Right cardiac atrium (tissue), 5 donors: ENCODE measurements around the gene CASP4. TPM values are rescaled to one million over a fixed set of nuclear protein-coding genes. Genes with fewer than 3 reads are reported as not detected.

Experiments
- ATAC-seq, 2 donors: fragments of 200-7000 bp; cut with Tn5 transposase; one replicate each; pipeline versions ENCODE4 v1.8.0 to v1.9.1; 2020; ENCODE audit warnings: moderate library complexity in 2 of 2, mild to moderate bottlenecking in 1 of 2
- DNase-seq, 3 donors: peaks; one replicate each; pipeline ENCODE4 v3.0.0-alpha.2; 2020
- H3K27ac ChIP-seq: one replicate; pipeline ENCODE4 v1.5.1; 2013; ENCODE audit warnings: mild to moderate bottlenecking, low read length, control low read depth, moderate library complexity
- H3K27me3 ChIP-seq: one replicate; pipeline ENCODE4 v1.6.1; 2013; ENCODE audit not compliant: control insufficient read depth, insufficient read depth
- H3K4me1 ChIP-seq: one replicate; pipeline ENCODE4 v1.6.1; 2013; ENCODE audit warnings: low read length; ENCODE audit not compliant: control insufficient read depth, insufficient read depth
- H3K4me3 ChIP-seq: one replicate; pipeline ENCODE4 v1.5.1; 2013; ENCODE audit warnings: low read length, control low read depth
- H3K9me3 ChIP-seq: one replicate; pipeline ENCODE4 v1.6.1; 2013; ENCODE audit warnings: low read length; ENCODE audit not compliant: control insufficient read depth
- WGBS: extraction: QIAGEN DNeasy Blood & Tissue Kit; methylation state at CpG from one replicate; pipeline ENCODE4 v1.1.7; 2013; 5-methylcytosine and 5-hydroxymethylcytosine counted together
- intact Hi-C, 4 donors: fragments of 100-400 bp; cut with DNase I; formaldehyde crosslinking; loops; one replicate each; pipeline versions ENCODE4 v1.11.0 to v1.14.0; 2022 to 2023
- long read RNA-seq, 4 donors: library from polyadenylated mRNA; unstranded; transcript quantifications; one replicate each; pipeline ENCODE4 v2.0.0, GENCODE V29; 2020 to 2021
- polyA plus RNA-seq: library from polyadenylated mRNA; stranded (reverse); fragments of 200-250 nt; gene quantifications from one replicate; pipeline ENCODE4 v1.2.3, GENCODE V29; 2013
- total RNA-seq, 4 donors: library from RNA; stranded (reverse); fragmentation: NEBNext Ultra II Directional; extraction: Animal tissue kit (Norgen Biotek cat#: 25700); gene quantifications; one replicate each; pipeline ENCODE4 v1.2.1, GENCODE V29; 2021
- donor health status: healthy with polysubstance abuse.
- donor health status: DM: no; HTN: yes; CAD: no.
- donor health status: DM: no; HTN: no; CAD: no.
- donor health status: DM: no; HTN: yes; CAD: no; lungs with severe emphysema.
- donor health status: DM: yes; HTN: yes; CAD: no.

CASP4 gene
- total RNA-seq = 10 to 100 TPM; 16.5 to 19.9 (median 18.5) TPM
- polyA plus RNA-seq = 18.1 TPM
- long read RNA-seq, donor 1, transcript CASP4-203 (9 exons, 2,158 nt) = major isoform, 16 of 19 reads
- long read RNA-seq, donor 1, partial matches to known transcripts = 3 of 19 reads
- long read RNA-seq, donor 1, other reads (novel, unspliced or antisense) = 0 of 19 reads
- long read RNA-seq, donor 2, partial matches to known transcripts = 0 of 4 reads
- long read RNA-seq, donor 2, other reads (novel, unspliced or antisense) = 0 of 4 reads
- long read RNA-seq, donor 3, transcript CASP4-203 (9 exons, 2,158 nt) = major isoform, 20 of 27 reads
- long read RNA-seq, donor 3, partial matches to known transcripts = 2 of 27 reads
- long read RNA-seq, donor 3, other reads (novel, unspliced or antisense) = 5 of 27 reads
- long read RNA-seq, donor 4, partial matches to known transcripts = 1 of 5 reads
- long read RNA-seq, donor 4, other reads (novel, unspliced or antisense) = 0 of 5 reads

DNA sequence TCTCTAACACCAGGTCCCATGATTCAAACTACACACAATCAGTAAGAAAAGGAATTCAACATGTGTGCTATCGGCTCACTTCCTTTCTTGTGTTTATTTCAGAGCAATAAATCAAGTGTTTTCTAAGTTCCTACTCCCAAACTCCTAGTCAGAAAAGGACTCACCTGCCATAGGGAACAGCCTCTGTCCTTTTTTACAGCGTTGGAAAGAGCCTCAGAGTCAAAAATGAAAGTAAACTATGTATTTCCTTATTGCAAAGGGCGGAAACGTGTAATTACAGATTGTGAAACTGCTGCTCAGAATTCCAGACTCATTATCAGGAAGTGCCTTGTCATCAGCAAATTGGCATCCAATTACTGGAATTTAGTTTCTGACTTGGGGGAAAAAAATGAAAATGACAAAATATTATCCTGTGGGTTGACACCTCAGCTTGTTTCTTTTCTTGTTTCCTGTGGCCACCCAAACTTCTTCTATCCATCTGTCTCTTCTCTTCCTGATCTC lies at the start of gene CASP4:
Gene CASP4 (minus strand): TSS at position 220 of the 501 bp plus-strand sequence. CDS start 49 bp downstream, at position 171.
- intact Hi-C loops = no loop called here
- no peak for DNase-seq
- Histone ChIP-seq H3K4me1 (peaks cover 2% of the 10 kb centered on the region), H3K9me3 (no peaks in the 10 kb centered on the region), H3K27me3 (no peaks in the 10 kb centered on the region), H3K27ac (peak within 1 kb of the TSS; percentile 83), H3K4me3 (peak within 1 kb of the TSS; percentile 88)
- ATAC-seq = peak; percentile 93 to 96
- 14% methylated on average over 4 of the region's 4 CpGs for WGBS

DNA sequence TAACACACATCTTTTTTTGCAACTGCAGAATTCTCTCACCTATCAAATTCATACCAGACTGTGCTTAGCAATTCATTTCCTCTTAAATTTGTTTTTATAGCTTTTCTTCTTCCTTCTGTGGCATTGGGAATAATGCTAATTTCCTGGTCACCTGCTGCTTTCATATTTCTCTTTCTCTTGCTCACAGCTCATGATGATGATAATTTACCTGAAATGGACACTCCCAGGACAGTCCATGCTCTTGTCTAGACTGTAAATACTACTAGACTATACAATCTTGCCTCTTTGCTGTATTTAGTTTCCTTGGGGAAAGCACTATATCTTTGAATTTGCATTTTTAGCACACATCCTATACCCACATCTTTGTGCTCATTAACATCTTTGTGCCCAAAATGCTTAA lies 39.1 kb upstream of the CASP4 start:
- no peak overlapping the region for H3K4me3 ChIP-seq
- no peaks in the 10 kb centered on the region for H3K9me3 ChIP-seq
- no peak overlapping the region for H3K27ac ChIP-seq
- intact Hi-C loops = no loop called here
- H3K4me1 ChIP-seq = no peaks in the 10 kb centered on the region
- DNase-seq = no peak
- H3K27me3 ChIP-seq = no peaks in the 10 kb centered on the region
- ATAC-seq = no peak

DNA sequence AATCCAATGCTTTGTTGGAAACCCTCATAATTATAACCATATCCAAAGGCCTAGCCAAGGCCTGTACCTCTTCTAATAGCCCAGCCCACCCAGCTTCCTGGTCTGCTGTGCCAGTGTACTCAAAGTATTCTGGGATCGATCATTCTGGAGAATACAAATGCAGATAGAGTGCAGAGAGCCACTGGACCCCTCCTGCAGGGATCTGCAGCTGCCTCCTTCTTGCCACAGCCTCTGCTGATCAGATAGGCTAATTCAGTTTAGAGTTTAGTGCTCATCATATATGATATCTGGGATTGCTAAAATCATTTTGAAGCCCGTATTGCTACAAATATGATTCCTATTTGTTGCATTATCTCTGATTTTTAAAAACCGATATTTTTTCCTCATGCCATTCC lies 37.1 kb upstream of the CASP4 start:
- no peak for ATAC-seq
- no peaks in the 10 kb centered on the region for H3K27me3 ChIP-seq
- intact Hi-C loops = no loop called here
- WGBS = 78% methylated on average over 3 of the region's 3 CpGs
- H3K27ac ChIP-seq = no peak overlapping the region
- H3K4me3 ChIP-seq = no peak overlapping the region
- H3K4me1 ChIP-seq = no peaks in the 10 kb centered on the region
- no peak for DNase-seq
- H3K9me3 ChIP-seq = no peaks in the 10 kb centered on the region

DNA sequence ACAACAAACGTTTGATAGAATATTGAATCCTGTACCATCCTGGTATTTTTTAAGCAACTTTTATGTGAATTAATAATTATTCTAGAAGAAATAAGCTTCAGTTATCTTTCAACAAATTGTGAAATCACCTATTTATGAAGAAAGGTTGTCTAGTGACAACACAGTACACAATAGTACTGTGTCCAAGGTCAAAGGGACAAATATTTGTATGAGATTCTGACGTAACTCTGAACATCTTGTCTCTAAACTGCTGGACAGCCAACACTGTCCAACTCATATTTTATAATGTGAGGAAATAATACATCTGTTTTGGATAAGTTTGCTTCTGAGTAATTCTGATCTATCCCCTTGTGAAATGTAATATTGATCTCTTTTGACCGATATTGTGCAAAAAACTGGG lies 35.6 kb upstream of the CASP4 start:
- WGBS = 62% methylated on average over 3 of the region's 3 CpGs
- intact Hi-C loops = no loop called here
- ATAC-seq = no peak

DNA sequence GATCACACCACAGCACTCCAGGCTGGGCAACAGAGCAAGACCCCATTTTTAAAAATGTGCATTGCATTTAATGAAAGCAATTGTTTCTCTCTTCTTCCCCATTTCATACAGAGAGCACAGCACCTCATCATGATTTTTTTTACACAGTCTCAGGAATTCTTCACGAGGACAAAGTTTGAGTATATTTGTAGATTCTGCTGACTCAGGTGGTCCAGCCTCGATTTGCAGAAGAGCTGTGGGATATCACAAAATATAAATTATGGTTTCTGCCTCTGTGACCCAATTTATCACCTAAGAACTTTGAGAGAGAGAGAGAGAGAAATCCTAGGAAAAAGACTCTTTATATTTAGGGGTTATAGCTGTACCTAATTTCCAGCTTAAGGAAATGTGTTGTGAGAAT lies 34.8 kb upstream of the CASP4 start:
- H3K4me1 ChIP-seq = no peaks in the 10 kb centered on the region
- H3K27me3 ChIP-seq = no peaks in the 10 kb centered on the region
- ATAC-seq (no peak), DNase-seq (no peak)
- no peak overlapping the region for H3K27ac ChIP-seq
- H3K9me3 ChIP-seq = no peaks in the 10 kb centered on the region
- 83% methylated on average over 2 of the region's 2 CpGs for WGBS
- intact Hi-C loops = no loop called here
- H3K4me3 ChIP-seq = no peak overlapping the region

More for the DNA sequence above, 35.6 kb upstream of the CASP4 start:
- Histone ChIP-seq H3K27ac (no peak overlapping the region), H3K4me3 (no peak overlapping the region), H3K9me3 (no peaks in the 10 kb centered on the region), H3K27me3 (no peaks in the 10 kb centered on the region), H3K4me1 (no peaks in the 10 kb centered on the region)
- DNase-seq = no peak

DNA sequence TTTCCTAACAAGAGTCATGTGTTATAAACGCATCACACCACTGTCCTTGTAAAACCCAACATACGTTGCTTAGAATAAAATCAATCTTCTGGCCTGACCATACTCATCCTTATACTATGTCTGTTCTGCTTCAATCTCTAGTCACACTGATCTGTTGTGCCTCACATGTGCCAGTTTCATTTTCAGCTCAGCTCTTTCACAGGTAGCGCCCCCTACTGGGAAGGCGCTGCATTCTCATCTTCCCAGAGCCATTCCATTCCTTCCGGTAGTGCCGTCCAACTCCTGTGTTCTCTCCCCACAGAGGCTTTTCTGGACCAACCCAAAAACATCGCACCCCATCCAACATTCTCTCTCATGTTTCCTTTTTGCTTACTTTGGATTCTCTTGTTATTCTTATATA lies 32.4 kb upstream of the CASP4 start:
- peak in 1 of 2 donors; percentile 37 for ATAC-seq
- no peaks in the 10 kb centered on the region for H3K9me3 ChIP-seq
- H3K4me1 ChIP-seq = no peaks in the 10 kb centered on the region
- WGBS = 80% methylated on average over 7 of the region's 7 CpGs
- no peak overlapping the region for H3K4me3 ChIP-seq
- H3K27ac ChIP-seq = no peak overlapping the region
- DNase-seq = peak in 1 of 3 donors; percentile 55
- H3K27me3 ChIP-seq = no peaks in the 10 kb centered on the region
- intact Hi-C loops = no loop called here

DNA sequence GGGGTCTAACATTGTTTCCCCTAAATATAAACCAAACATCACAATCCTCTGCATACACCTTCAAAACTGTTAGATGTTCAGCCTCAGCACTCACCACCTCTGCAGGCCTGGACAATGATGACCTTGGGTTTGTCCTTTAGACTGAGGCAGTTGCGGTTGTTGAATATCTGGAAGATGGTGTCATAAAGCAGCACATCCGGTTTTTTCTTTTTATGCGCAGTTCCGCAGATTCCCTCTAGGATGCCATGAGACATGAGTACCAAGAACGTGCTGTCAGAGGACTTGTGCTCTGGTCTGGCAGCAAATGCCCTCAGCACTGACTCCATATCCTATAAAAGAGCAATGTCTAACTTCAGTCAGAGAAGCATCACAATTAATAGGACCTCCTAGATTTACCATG lies 31.8 kb upstream of the CASP4 start:
- no peak for DNase-seq
- no peaks in the 10 kb centered on the region for H3K9me3 ChIP-seq
- 90% methylated on average over 5 of the region's 5 CpGs for WGBS
- no peak overlapping the region for H3K4me3 ChIP-seq
- H3K27ac ChIP-seq = no peak overlapping the region
- no peaks in the 10 kb centered on the region for H3K27me3 ChIP-seq
- ATAC-seq = no peak
- intact Hi-C loops = no loop called here
- no peaks in the 10 kb centered on the region for H3K4me1 ChIP-seq

DNA sequence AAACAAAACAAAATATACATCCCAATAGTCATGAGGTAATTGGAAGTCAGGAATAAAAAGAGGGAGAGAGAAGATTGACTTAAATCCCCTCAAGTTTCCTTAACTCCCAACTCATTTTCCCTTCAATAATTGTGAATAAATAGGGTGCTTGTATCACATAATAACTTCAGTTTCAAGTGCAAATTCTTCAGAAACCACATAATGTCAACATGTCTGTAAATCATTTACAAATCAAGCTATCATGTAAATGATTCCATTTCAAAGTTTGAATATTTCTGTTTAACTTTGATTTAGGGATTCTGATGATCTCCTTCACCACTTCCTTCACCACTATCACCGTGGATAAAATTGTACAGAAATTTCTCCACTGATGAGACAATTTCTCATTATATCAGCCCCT lies 31.3 kb upstream of the CASP4 start:
- Histone ChIP-seq H3K27me3 (no peaks in the 10 kb centered on the region), H3K4me3 (no peak overlapping the region), H3K4me1 (no peaks in the 10 kb centered on the region), H3K27ac (no peak overlapping the region), H3K9me3 (no peaks in the 10 kb centered on the region)
- no peak for DNase-seq
- ATAC-seq = no peak
- intact Hi-C loops = no loop called here
- WGBS = 83% methylated on average over 1 of the region's 1 CpG

DNA sequence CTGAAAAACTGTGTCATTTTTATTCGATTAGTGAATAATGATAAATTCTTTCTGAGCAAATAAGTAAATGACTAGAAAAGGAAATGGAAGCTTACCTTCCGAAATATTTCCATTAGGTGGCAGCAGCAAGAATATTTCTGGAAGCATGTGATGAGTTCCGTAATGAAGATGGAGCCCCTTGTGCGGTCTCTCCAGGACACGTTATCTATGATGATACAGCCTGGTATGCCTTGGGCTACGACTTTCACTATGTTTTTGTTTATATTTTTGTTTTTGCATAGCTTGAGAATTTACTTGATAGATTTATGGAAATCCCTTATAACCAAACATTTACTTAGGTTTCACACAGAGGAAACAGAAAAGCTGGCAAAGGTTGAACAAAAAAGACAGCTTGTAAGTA lies 28.9 kb upstream of the CASP4 start:
- Histone ChIP-seq H3K27me3 (no peaks in the 10 kb centered on the region), H3K4me1 (no peaks in the 10 kb centered on the region), H3K9me3 (no peaks in the 10 kb centered on the region), H3K4me3 (peak overlapping the region; percentile 10), H3K27ac (no peak overlapping the region)
- WGBS = 49% methylated on average over 6 of the region's 6 CpGs
- intact Hi-C loops = no loop called here
- DNase-seq (no peak), ATAC-seq (no peak)

DNA sequence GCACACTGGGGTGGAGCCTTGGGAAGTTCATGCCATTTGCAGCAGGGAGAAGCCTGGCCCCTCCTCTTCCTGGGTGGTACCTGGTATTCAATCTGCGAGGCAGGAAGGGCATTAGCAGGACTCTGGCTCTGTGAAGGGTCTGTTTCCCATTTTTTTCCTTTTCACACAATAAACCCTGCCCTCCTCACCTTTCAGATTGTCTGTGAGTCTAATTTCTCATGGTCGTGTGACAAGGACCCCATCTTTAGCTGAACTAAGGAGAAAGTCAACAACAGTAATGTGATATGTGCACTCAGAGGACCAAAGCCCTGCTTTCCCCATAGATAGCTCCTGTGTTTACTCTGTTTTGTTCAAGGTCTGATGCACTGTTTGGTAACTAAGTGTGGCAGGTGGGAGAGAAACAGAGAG lies 26.6 kb upstream of the CASP4 start:
- ATAC-seq (no peak), DNase-seq (no peak)
- Histone ChIP-seq H3K9me3 (no peaks in the 10 kb centered on the region), H3K4me1 (no peaks in the 10 kb centered on the region), H3K27ac (no peak overlapping the region), H3K27me3 (no peaks in the 10 kb centered on the region), H3K4me3 (no peak overlapping the region)
- 58% methylated on average over 2 of the region's 2 CpGs for WGBS
- intact Hi-C loops = no loop called here

DNA sequence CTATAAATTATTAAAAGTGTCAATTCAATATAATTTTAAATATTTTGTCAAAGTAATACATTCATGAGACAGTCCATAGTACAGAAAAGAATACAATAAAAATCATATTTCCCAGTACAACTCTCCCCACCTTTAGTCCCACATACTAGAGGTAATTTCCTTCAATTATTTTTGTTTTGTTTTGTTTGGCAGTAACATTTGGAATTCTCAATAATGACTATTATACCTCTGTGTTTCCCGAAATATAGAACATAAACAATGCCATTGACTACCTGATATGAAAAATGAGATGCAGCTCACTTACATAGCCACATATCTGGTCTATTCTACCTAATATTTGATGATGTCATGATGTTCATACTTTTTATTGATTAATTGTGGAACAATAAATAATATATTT lies 24.4 kb upstream of the CASP4 start:
- no peak overlapping the region for H3K27ac ChIP-seq
- WGBS = 68% methylated on average over 1 of the region's 1 CpG
- intact Hi-C loops = no loop called here
- H3K9me3 ChIP-seq = no peaks in the 10 kb centered on the region
- no peaks in the 10 kb centered on the region for H3K27me3 ChIP-seq
- ATAC-seq (no peak), DNase-seq (no peak)
- H3K4me3 ChIP-seq = no peak overlapping the region
- H3K4me1 ChIP-seq = no peaks in the 10 kb centered on the region
